ENCODE results near the gene PHF1.

Gene PHF1

DNA sequence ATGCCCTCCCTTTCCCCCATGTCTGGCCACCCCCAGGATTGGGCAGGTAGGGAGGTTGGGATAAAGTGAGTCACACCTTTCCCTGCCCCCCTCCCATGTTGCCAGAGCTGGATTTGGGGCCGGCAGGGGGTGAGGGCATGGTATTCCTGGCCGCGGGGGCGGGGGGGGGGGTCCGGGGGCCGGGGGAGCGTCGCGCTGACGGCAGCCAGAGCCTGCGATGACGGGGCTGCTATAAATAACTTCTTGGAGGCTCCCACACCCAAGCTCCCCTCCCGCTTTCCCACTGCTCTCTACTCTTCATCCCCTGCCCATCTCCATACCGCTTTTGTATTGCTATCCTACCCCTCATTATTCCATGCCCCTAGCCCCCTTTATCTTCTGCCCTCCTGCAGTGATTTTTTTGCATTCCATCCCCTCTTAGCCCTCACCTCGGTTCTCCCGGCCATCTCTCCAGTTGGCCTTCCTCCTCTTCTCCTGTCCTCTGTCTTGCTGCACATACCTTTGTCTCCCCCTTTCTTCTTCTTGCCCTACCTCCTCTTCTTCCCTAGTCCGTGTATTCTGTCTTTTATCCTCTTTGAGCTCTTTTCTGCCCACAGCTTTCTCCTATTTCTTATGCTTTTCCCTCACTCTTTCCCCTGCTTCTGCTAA, 22.9 kb downstream of the PHF1 start:
- no peak for DNase-seq

DNA sequence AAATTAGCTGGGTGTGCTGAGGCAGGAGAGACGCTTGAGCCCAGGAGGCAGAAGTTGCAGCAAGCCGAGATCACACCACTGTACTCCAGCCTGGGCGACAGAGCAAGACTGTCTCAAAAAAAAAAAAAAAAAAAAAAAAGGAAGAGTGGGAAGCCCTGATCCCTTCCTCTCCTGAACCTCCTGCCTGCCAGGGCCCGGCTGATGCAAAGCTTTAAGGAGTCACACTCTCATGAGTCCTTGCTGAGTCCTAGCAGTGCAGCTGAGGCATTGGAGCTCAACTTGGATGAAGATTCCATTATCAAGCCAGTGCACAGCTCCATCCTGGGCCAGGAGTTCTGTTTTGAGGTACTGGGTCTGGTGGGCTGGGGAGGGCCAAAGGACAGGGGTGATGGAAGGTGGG, 24.1 kb downstream of the PHF1 start:
- DNase-seq: no peak

DNA sequence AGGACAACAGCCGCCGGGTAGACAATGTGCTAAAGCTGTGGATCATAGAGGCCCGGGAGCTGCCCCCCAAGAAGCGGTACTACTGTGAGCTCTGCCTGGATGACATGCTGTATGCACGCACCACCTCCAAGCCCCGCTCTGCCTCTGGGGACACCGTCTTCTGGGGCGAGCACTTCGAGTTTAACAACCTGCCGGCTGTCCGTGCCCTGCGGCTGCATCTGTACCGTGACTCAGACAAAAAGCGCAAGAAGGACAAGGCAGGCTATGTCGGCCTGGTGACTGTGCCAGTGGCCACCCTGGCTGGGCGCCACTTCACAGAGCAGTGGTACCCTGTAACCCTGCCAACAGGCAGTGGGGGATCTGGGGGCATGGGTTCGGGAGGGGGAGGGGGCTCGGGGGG, 26.9 kb downstream of the PHF1 start:
- DNase-seq: no peak

GRCh38 chr6:33438978-33439594, 28.3 kb downstream of the PHF1 start:
- no peak for DNase-seq

DNA sequence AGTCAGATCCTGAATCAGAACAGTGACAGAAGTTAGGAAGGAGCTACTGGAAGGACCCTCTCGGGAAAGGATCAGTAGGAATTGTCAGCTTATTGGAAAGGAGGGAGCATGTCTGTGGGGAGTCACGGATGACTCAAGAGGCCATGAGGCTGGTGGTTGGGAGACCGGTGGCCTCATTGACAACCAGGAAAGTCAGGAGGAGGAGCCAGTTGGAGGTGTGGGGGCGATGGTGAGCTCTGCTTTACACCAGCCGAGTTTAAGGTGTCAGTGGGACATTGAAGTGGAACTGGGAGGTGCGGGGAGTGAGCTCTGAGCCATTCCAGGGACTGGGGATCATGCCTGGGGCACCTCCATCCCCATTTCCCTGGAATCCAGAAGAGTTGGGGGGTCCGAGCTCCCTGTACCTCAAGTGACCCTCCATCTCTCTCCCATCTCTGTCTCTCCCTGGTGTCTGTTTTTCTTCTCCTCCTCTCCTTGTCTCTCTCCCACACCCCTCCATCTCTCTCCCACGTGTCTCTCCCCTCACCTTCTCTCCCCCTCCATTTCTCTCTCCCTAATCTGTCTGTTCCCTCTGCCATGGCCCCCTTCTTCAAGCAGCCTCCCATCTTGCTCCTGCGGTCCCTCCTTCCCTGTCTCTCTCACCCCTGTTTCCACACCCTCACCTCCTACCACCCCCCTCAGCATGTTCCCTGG, 29.3 kb downstream of the PHF1 start:
- DNase-seq: no peak

DNA sequence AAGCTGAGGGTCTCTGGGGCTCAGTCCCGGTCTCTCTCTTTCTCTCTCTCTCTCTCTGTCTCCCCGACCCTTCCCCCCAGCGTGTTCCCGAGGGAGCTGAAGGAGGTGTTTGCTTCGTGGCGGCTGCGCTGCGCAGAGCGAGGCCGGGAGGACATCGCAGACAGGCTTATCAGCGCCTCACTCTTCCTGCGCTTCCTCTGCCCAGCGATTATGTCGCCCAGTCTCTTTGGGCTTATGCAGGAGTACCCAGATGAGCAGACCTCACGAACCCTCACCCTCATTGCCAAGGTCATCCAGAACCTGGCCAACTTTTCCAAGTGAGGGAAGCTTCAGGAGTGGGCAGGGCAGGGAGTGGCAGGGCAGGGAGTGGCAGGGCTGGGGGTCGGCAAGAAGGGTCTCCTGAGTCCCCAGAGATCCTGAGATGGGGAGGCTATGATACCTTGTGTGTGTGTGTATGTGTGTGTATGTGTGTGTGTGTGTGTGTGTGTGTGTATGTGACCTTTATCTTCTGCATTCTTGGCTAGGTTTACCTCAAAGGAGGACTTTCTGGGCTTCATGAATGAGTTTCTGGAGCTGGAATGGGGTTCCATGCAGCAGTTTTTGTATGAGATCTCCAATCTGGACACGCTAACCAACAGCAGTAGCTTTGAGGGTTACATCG, 30.0 kb downstream of the PHF1 start:
- DNase-seq: no peak

- DNase-seq: no peak
Measured at GRCh38 chr6:33441457-33441856, 30.6 kb downstream of the PHF1 start.

DNA sequence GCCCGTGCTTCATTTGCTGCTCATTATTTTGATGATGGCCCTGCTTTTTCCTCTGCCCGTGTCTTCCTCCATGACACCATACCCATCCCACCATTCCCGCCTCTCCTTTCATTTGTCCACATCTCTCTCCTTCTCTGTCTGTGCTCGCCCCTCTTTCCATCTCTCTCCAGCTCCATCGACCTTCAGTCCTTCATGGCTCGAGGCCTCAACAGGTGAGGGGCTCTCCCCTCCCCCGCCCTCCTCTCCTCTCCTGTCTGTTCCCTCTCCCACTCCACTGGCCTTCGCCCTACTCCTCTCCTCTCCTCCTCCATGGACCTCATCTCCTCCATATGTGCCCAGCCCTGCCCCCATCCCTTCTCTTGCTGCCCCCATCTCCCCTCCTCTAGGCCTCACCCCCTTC, 31.5 kb downstream of the PHF1 start:
- no peak for DNase-seq

- no peak for DNase-seq
Measured at GRCh38 chr6:33443025-33443424, 32.2 kb downstream of the PHF1 start.

DNA sequence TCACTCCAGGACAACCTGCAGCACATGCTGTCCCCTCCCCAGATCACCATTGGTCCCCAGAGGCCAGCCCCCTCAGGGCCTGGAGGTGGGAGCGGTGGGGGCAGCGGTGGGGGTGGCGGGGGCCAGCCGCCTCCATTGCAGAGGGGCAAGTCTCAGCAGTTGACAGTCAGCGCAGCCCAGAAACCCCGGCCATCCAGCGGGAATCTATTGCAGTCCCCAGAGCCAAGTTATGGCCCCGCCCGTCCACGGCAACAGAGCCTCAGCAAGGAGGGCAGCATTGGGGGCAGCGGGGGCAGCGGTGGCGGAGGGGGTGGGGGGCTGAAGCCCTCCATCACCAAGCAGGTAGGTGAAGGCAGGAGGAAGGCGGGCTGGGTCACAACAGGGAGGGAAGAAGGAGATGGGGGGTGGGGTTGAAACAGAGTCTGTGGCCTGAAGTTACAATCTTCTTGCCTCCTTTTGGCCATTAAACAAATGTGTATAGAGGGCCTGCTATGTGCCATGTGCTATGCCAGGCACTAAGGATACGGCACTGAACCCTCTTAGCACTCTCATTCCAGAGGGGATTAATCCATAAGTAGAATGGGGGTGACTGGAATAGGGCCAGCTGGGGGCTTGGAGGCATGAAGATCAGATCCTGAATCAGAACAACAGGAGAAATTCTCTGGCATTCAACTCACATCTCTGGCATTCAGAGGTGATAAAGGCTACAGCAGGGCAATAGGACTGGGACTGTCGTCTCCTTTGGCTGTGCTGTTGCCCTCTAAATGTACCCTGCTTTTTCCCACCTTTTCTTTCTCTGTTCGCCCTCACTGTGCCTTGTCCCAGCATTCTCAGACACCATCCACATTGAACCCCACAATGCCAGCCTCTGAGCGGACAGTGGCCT, 33.0 kb downstream of the PHF1 start:
- no peak for DNase-seq

DNA sequence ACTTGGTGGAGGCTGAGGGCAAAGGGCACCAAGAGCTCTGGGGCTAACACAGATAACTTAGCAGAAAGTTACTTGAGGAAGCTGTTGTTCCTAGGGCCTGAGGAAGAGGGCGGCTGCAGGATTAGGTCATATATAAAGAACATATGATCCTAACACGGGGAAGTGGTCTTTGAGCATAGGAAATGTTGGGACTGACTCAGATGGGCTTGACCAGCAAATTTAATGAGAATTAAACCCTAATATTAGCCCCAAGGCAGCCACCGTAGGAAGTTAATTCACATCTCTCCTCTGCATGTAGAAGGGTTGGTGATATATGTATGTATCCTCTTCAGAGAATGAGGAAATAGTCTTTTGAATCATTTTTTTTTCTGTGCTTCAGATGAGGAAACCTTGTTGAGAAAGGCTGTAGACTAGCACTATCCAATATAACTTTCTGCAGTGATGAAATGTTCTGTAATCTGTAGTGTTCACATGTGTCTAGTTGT, 34.3 kb downstream of the PHF1 start:
- DNase-seq: no peak

DNA sequence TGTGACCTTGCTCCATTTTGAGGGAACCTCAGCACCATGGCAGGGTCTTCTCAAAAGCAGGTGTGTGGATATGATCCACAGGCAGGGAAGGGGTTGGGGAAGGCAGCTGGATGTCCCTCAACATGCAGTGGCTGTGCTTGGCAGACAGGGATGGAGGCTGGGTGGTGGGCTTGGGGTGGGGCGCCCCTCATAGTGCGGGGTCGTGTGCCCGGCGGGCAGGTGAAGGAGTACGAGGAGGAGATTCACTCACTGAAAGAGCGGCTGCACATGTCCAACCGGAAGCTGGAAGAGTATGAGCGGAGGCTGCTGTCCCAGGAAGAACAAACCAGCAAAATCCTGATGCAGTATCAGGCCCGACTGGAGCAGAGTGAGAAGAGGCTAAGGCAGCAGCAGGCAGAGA, 35.5 kb downstream of the PHF1 start:
- DNase-seq: no peak

DNA sequence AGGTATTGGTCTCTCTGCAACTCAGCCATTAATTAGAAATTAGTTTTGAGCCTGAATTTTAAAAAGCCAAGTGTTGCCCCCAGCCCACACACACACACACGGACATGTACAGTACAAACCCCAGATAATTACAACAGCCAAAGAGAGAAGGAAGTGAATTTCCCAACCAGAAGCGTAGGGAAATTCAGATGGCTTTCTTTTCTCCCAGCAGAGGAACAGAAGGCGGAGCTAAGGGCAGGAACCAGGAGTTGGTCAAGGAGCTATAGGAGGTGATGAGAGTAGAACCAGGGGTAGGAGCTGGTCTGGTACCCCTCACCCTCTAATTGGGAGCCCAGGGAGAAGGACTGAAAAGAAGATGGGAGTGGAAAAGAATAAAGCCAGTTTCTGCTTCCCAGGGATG, 39.6 kb downstream of the PHF1 start:
- DNase-seq: no peak

DNA sequence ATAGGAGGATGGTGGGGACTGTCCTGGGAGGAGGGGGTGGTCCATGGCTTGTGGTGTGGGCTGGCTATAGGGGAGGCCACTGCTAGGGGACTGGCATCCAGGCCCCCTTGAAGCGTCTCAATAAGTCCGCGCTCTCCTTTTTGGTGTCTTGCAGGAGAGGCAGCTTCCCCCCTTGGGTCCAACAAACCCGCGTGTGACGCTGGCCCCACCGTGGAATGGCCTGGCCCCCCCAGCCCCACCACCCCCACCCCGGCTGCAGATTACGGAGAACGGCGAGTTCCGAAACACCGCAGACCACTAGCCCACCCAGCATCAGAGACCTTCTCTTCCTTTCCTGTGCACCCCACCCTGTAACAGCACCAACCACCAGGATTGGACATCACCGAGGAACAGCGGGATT, 40.8 kb downstream of the PHF1 start:
- no peak for DNase-seq

- no peak for DNase-seq
Measured at GRCh38 chr6:33452496-33452895, 41.7 kb downstream of the PHF1 start.

- DNase-seq: no peak
Measured at GRCh38 chr6:33453393-33454008, 42.7 kb downstream of the PHF1 start.

GRCh38 chr6:33454009-33454946, 43.5 kb downstream of the PHF1 start, which contains the start of gene ZBTB9:
TSS of gene ZBTB9 (plus strand) at chr6:33454576. CDS start at chr6:33455101, 525 bp downstream.
- DNase-seq: peak; percentile 94

DNA sequence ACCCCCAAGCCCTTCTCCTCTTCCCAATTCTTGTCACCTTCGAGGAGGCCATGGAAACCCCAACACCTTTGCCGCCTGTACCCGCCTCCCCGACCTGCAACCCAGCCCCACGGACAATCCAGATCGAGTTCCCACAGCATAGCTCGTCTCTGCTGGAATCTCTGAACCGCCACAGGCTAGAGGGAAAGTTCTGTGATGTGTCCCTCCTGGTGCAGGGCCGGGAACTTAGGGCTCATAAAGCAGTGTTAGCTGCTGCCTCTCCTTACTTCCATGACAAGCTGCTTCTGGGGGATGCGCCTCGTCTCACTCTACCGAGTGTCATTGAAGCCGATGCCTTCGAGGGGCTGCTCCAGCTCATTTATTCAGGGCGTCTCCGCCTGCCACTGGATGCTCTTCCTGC, 44.2 kb downstream of the PHF1 start:
- DNase-seq: no peak

- DNase-seq: no peak
Measured at GRCh38 chr6:33456156-33456555, 45.3 kb downstream of the PHF1 start.

DNA sequence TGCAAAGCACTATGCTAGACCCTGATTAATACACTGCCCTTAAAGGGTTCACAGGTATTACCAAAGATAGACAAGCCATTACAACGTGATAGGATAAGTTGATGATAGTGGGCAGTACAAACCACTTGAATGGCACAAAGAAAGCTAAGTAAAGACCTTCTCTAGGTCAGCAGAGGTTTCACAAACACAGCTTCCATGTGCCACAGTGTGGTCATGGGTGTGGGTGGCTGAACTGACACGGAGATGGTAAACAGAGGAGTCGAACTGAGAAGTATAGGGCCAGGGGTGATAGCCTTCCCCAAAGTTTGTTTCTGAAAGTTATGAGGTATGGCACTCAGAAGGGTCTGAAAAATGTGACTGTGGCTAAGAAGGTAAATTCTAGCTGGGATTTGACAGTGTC, 47.9 kb downstream of the PHF1 start:
- no peak for DNase-seq

- no peak for DNase-seq
Measured at GRCh38 chr6:33459226-33459625, 48.4 kb downstream of the PHF1 start.
